ENCODE measurements around the gene ALLC. TPM values are rescaled to one million over a fixed set of nuclear protein-coding genes. Genes with fewer than 3 reads are reported as not detected.

ALLC gene
- total and polyA plus RNA-seq, 2 experiments from 2014 or later, result not detected

DNA sequence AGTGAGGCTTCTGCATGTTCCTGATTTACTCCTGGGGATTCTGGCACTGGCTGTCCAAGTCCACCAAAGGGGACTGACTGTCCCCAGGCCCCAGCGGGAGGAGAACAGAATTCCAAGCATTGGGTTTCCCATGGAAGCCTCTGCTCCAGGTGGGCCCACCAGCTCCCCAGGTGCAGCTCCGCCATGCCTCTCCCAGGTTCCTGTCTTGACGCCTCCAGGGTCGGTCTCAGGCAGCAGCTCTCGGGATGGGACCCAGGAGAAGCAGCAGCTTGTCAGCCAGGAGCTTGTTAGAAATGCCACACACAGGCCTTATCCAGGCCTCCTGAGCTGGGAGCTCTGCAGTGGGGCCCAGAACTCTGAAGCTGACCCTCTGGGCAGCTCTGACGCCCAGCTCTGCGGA, 93.3 kb downstream of the ALLC start:
- H4K20me1 ChIP-seq (replicated peaks; ENCODE audit: insufficient read depth), result no peaks in the 10 kb centered on the region
- no peak overlapping the region for H3K4me2 ChIP-seq
- H2AFZ ChIP-seq, result no peak overlapping the region
- Mint-ChIP-seq H3K36me3 (ENCODE audit: low read depth) (peaks cover 13% of the 10 kb centered on the region; the same call in 2 of the 3 replicates), H3K27me3 (ENCODE audit: insufficient read depth, low read depth, poor library complexity) (peaks cover 3% of the 10 kb centered on the region), H3K27ac (no peak overlapping the region), H3K4me3 (no peak overlapping the region), H3K4me1 (peaks cover 9% of the 10 kb centered on the region; the same call in 2 of the 3 replicates), H3K9me3 (peaks cover 70% of the 10 kb centered on the region)
- H3K4me1 ChIP-seq (ENCODE audit: insufficient read depth), result peaks cover 7% of the 10 kb centered on the region
- DNase-seq (ENCODE audit: low spot score), result no peak
- H3F3A ChIP-seq (replicated peaks; ENCODE audit: low read depth), result peaks cover 15% of the 10 kb centered on the region
- TF ChIP-seq, protein P1, sequence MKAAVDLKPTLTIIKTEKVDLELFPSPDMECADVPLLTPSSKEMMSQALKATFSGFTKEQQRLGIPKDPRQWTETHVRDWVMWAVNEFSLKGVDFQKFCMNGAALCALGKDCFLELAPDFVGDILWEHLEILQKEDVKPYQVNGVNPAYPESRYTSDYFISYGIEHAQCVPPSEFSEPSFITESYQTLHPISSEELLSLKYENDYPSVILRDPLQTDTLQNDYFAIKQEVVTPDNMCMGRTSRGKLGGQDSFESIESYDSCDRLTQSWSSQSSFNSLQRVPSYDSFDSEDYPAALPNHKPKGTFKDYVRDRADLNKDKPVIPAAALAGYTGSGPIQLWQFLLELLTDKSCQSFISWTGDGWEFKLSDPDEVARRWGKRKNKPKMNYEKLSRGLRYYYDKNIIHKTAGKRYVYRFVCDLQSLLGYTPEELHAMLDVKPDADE (IDR thresholded peaks at IDR 0.05), result no peak
- TF ChIP-seq, protein P2, sequence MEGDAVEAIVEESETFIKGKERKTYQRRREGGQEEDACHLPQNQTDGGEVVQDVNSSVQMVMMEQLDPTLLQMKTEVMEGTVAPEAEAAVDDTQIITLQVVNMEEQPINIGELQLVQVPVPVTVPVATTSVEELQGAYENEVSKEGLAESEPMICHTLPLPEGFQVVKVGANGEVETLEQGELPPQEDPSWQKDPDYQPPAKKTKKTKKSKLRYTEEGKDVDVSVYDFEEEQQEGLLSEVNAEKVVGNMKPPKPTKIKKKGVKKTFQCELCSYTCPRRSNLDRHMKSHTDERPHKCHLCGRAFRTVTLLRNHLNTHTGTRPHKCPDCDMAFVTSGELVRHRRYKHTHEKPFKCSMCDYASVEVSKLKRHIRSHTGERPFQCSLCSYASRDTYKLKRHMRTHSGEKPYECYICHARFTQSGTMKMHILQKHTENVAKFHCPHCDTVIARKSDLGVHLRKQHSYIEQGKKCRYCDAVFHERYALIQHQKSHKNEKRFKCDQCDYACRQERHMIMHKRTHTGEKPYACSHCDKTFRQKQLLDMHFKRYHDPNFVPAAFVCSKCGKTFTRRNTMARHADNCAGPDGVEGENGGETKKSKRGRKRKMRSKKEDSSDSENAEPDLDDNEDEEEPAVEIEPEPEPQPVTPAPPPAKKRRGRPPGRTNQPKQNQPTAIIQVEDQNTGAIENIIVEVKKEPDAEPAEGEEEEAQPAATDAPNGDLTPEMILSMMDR (conservative IDR thresholded peaks at IDR 0.05; ENCODE audit: low read depth in 2 of 2), result no peak
- TF ChIP-seq, protein P3, sequence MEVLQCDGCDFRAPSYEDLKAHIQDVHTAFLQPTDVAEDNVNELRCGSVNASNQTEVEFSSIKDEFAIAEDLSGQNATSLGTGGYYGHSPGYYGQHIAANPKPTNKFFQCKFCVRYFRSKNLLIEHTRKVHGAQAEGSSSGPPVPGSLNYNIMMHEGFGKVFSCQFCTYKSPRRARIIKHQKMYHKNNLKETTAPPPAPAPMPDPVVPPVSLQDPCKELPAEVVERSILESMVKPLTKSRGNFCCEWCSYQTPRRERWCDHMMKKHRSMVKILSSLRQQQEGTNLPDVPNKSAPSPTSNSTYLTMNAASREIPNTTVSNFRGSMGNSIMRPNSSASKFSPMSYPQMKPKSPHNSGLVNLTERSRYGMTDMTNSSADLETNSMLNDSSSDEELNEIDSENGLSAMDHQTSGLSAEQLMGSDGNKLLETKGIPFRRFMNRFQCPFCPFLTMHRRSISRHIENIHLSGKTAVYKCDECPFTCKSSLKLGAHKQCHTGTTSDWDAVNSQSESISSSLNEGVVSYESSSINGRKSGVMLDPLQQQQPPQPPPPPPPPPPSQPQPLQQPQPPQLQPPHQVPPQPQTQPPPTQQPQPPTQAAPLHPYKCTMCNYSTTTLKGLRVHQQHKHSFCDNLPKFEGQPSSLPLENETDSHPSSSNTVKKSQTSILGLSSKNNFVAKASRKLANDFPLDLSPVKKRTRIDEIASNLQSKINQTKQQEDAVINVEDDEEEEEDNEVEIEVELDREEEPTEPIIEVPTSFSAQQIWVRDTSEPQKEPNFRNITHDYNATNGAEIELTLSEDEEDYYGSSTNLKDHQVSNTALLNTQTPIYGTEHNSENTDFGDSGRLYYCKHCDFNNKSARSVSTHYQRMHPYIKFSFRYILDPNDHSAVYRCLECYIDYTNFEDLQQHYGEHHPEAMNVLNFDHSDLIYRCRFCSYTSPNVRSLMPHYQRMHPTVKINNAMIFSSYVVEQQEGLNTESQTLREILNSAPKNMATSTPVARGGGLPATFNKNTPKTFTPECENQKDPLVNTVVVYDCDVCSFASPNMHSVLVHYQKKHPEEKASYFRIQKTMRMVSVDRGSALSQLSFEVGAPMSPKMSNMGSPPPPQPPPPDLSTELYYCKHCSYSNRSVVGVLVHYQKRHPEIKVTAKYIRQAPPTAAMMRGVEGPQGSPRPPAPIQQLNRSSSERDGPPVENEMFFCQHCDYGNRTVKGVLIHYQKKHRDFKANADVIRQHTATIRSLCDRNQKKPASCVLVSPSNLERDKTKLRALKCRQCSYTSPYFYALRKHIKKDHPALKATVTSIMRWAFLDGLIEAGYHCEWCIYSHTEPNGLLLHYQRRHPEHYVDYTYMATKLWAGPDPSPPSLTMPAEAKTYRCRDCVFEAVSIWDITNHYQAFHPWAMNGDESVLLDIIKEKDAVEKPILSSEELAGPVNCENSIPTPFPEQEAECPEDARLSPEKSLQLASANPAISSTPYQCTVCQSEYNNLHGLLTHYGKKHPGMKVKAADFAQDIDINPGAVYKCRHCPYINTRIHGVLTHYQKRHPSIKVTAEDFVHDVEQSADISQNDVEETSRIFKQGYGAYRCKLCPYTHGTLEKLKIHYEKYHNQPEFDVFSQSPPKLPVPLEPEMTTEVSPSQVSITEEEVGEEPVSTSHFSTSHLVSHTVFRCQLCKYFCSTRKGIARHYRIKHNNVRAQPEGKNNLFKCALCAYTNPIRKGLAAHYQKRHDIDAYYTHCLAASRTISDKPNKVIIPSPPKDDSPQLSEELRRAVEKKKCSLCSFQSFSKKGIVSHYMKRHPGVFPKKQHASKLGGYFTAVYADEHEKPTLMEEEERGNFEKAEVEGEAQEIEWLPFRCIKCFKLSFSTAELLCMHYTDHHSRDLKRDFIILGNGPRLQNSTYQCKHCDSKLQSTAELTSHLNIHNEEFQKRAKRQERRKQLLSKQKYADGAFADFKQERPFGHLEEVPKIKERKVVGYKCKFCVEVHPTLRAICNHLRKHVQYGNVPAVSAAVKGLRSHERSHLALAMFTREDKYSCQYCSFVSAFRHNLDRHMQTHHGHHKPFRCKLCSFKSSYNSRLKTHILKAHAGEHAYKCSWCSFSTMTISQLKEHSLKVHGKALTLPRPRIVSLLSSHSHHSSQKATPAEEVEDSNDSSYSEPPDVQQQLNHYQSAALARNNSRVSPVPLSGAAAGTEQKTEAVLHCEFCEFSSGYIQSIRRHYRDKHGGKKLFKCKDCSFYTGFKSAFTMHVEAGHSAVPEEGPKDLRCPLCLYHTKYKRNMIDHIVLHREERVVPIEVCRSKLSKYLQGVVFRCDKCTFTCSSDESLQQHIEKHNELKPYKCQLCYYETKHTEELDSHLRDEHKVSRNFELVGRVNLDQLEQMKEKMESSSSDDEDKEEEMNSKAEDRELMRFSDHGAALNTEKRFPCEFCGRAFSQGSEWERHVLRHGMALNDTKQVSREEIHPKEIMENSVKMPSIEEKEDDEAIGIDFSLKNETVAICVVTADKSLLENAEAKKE (CRISPR knock-in tag; IDR thresholded peaks at IDR 0.05), result no peak
- no peak for TF ChIP-seq ZNF114 (CRISPR knock-in tag; IDR thresholded peaks at IDR 0.05)
- no peak for TF ChIP-seq CREB1 (CRISPR knock-in tag; IDR thresholded peaks at IDR 0.05; ENCODE audit: low read depth)
- TF ChIP-seq NANOG (IDR thresholded peaks at IDR 0.05; ENCODE audit: borderline replicate concordance), result no peak
- no peak for TF ChIP-seq POLR2AphosphoS5 (IDR thresholded peaks at IDR 0.05; ENCODE audit: low read depth)
- TF ChIP-seq, protein P4, sequence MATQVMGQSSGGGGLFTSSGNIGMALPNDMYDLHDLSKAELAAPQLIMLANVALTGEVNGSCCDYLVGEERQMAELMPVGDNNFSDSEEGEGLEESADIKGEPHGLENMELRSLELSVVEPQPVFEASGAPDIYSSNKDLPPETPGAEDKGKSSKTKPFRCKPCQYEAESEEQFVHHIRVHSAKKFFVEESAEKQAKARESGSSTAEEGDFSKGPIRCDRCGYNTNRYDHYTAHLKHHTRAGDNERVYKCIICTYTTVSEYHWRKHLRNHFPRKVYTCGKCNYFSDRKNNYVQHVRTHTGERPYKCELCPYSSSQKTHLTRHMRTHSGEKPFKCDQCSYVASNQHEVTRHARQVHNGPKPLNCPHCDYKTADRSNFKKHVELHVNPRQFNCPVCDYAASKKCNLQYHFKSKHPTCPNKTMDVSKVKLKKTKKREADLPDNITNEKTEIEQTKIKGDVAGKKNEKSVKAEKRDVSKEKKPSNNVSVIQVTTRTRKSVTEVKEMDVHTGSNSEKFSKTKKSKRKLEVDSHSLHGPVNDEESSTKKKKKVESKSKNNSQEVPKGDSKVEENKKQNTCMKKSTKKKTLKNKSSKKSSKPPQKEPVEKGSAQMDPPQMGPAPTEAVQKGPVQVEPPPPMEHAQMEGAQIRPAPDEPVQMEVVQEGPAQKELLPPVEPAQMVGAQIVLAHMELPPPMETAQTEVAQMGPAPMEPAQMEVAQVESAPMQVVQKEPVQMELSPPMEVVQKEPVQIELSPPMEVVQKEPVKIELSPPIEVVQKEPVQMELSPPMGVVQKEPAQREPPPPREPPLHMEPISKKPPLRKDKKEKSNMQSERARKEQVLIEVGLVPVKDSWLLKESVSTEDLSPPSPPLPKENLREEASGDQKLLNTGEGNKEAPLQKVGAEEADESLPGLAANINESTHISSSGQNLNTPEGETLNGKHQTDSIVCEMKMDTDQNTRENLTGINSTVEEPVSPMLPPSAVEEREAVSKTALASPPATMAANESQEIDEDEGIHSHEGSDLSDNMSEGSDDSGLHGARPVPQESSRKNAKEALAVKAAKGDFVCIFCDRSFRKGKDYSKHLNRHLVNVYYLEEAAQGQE (IDR thresholded peaks at IDR 0.05; ENCODE audit: unreplicated experiment), result no peak
- no peak for TF ChIP-seq STAT1 (IDR thresholded peaks at IDR 0.05; ENCODE audit: unreplicated experiment)
- no peak for TF ChIP-seq EZH2phosphoT487 (IDR thresholded peaks at IDR 0.05; ENCODE audit: unreplicated experiment)
- TF ChIP-seq EZH2 (IDR thresholded peaks at IDR 0.05; ENCODE audit: low read depth, unreplicated experiment), result no peak
- TF ChIP-seq JUNB (IDR thresholded peaks at IDR 0.05; ENCODE audit: unreplicated experiment), result no peak
- no peak for TF ChIP-seq ZNF331 (CRISPR knock-in tag; IDR thresholded peaks at IDR 0.05; ENCODE audit: low read depth)
- no peak for ATAC-seq
- H3K9me2 ChIP-seq (ENCODE audit: insufficient read depth), result peaks cover 7% of the 10 kb centered on the region; the same call in 1 of the 2 replicates
- no peak overlapping the region for H3K27ac ChIP-seq (ENCODE audit: low read depth)
- no peaks in the 10 kb centered on the region for H3K36me3 ChIP-seq (ENCODE audit: insufficient read depth)
- H3K79me2 ChIP-seq (replicated peaks; ENCODE audit: insufficient read depth), result no peaks in the 10 kb centered on the region
- no peaks in the 10 kb centered on the region for H3K27me3 ChIP-seq (ENCODE audit: insufficient read depth)
- no peak overlapping the region for H3K4me3 ChIP-seq

Measured in GM23338 (cell line).